HL-60 (cell line): ENCODE measurements around the gene ITPK1.

Source experiments
- POLR2AphosphoS5 ChIP-seq: IDR thresholded peaks from 2 replicates; pipeline ENCODE4 v1.6.1; 2012; ENCODE audit warnings: low read depth
- TF ChIP-seq, protein P1 (sequence below): IDR thresholded peaks from 2 replicates; pipeline ENCODE4 v1.6.1; 2012; ENCODE audit warnings: low read depth; ENCODE audit not compliant: insufficient replicate concordance
- TF ChIP-seq, protein P2 (sequence below): IDR thresholded peaks from one replicate; pipeline ENCODE4 v1.5.1; 2011; ENCODE audit warnings: low read length, control low read depth, inconsistent platforms; ENCODE audit not compliant: insufficient read depth

DNA sequence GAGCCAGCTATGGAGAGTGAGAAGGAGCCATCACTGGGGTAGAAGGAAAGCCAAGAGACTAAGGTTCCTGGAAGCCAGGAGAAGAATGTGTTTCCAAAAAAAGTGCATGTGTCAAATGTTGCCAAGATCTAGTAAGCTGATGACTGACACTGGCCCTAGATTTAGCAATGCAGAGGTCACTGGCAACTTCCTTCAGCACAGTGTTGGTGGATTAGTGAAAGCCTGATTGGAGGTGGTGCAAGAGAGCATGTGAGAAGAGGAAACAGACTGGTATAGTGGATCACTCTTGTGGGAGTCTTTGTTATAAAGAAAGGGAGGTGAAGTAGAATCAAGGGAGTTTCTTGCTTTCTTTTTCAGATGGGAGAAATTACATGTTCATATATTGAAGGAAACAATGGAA, 226.8 kb downstream of the ITPK1 start:
- TF ChIP-seq, protein P1, sequence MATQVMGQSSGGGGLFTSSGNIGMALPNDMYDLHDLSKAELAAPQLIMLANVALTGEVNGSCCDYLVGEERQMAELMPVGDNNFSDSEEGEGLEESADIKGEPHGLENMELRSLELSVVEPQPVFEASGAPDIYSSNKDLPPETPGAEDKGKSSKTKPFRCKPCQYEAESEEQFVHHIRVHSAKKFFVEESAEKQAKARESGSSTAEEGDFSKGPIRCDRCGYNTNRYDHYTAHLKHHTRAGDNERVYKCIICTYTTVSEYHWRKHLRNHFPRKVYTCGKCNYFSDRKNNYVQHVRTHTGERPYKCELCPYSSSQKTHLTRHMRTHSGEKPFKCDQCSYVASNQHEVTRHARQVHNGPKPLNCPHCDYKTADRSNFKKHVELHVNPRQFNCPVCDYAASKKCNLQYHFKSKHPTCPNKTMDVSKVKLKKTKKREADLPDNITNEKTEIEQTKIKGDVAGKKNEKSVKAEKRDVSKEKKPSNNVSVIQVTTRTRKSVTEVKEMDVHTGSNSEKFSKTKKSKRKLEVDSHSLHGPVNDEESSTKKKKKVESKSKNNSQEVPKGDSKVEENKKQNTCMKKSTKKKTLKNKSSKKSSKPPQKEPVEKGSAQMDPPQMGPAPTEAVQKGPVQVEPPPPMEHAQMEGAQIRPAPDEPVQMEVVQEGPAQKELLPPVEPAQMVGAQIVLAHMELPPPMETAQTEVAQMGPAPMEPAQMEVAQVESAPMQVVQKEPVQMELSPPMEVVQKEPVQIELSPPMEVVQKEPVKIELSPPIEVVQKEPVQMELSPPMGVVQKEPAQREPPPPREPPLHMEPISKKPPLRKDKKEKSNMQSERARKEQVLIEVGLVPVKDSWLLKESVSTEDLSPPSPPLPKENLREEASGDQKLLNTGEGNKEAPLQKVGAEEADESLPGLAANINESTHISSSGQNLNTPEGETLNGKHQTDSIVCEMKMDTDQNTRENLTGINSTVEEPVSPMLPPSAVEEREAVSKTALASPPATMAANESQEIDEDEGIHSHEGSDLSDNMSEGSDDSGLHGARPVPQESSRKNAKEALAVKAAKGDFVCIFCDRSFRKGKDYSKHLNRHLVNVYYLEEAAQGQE = no peak
- TF ChIP-seq, protein P2, sequence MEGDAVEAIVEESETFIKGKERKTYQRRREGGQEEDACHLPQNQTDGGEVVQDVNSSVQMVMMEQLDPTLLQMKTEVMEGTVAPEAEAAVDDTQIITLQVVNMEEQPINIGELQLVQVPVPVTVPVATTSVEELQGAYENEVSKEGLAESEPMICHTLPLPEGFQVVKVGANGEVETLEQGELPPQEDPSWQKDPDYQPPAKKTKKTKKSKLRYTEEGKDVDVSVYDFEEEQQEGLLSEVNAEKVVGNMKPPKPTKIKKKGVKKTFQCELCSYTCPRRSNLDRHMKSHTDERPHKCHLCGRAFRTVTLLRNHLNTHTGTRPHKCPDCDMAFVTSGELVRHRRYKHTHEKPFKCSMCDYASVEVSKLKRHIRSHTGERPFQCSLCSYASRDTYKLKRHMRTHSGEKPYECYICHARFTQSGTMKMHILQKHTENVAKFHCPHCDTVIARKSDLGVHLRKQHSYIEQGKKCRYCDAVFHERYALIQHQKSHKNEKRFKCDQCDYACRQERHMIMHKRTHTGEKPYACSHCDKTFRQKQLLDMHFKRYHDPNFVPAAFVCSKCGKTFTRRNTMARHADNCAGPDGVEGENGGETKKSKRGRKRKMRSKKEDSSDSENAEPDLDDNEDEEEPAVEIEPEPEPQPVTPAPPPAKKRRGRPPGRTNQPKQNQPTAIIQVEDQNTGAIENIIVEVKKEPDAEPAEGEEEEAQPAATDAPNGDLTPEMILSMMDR = no peak
- TF ChIP-seq POLR2AphosphoS5 = no peak
